MCF 10A (cell line): ENCODE data around the gene SRSF6. TPM values are rescaled to one million over a fixed set of nuclear protein-coding genes. Genes with fewer than 3 reads are reported as not detected.
A peak's percentile ranks its signal among the peaks of the same experiment; 100 is the strongest.

ENCODE experiments used
- Bru-seq: library from RNA; stranded (reverse); fragments of 400-500 nt; gene quantifications from one replicate; lab custom pipeline; 2021; lab: Mats Ljungman, UMichigan
- BruChase-seq, 2 experiments: library from RNA; stranded (reverse); fragments of 400-500 nt; gene quantifications; one replicate each; lab custom pipeline; 2021; lab: Mats Ljungman, UMichigan
- BruUV-seq: library from RNA; stranded (reverse); fragments of 400-500 nt; replicated peaks from 2 replicates; lab custom pipeline; 2021; lab: Mats Ljungman, UMichigan
- CTCF ChIA-PET: fragments of 300-600 bp; sonication (Branson Sonifier 250); formaldehyde crosslinking; extraction: SDS; loops from one replicate; lab custom pipeline; 2021; ENCODE audit warnings: antibody characterized with exemption, inconsistent platforms; lab: Yijun Ruan, JAX
- POLR2A ChIA-PET: fragments of 300-600, 350-650 bp; sonication (Branson Sonifier 250); formaldehyde crosslinking; extraction: SDS; loops from one replicate; lab custom pipeline; 2020; ENCODE audit warnings: antibody characterized with exemption, inconsistent platforms; lab: Yijun Ruan, JAX
- DNase-seq: peaks from one replicate; pipeline ENCODE4 v3.0.0-alpha.2; 2018; ENCODE audit not compliant: unreplicated experiment
- H3K27ac Mint-ChIP-seq: one replicate; pipeline ENCODE4 v1.8.0; 2022; ENCODE audit warnings: mild to moderate bottlenecking, low read depth, mixed read lengths; ENCODE audit not compliant: unreplicated experiment
- H3K27me3 Mint-ChIP-seq: one replicate; pipeline ENCODE4 v1.8.0; 2022; ENCODE audit warnings: mixed read lengths; ENCODE audit not compliant: insufficient read depth, unreplicated experiment
- H3K36me3 Mint-ChIP-seq: one replicate; pipeline ENCODE4 v1.8.0; 2022; ENCODE audit warnings: mild to moderate bottlenecking, moderate library complexity, mixed read lengths; ENCODE audit not compliant: insufficient read depth, unreplicated experiment
- H3K4me1 Mint-ChIP-seq: one replicate; pipeline ENCODE4 v1.8.0; 2022; ENCODE audit warnings: mixed read lengths; ENCODE audit not compliant: insufficient read depth, unreplicated experiment
- H3K4me3 Mint-ChIP-seq: one replicate; pipeline ENCODE4 v1.8.0; 2022; ENCODE audit warnings: mild to moderate bottlenecking, moderate library complexity, mixed read lengths; ENCODE audit not compliant: unreplicated experiment
- H3K9me3 Mint-ChIP-seq: one replicate; pipeline ENCODE4 v1.8.0; 2022; ENCODE audit warnings: mixed read lengths; ENCODE audit not compliant: unreplicated experiment
- intact Hi-C: fragments of 100-400 bp; cut with micrococcal nuclease; formaldehyde crosslinking; loops from 2 replicates; pipeline ENCODE4 v1.14.1; 2022
- long read RNA-seq: library from polyadenylated mRNA; stranded (forward); transcript quantifications from one replicate; pipeline ENCODE4 v2.0.0, GENCODE V29; 2022
- total RNA-seq: library from RNA; stranded (reverse); gene quantifications from 2 replicates; pipeline ENCODE4 v1.2.3, GENCODE V29; 2022
- TF ChIP-seq, protein P1 (sequence below): fragments of 200-600 bp; IDR thresholded peaks from one replicate; pipeline ENCODE4 v1.8.0; 2022; ENCODE audit warnings: antibody characterized with exemption, mild to moderate bottlenecking; ENCODE audit not compliant: unreplicated experiment

The SRSF6 gene
- total RNA-seq (151 and 193 TPM in 2 replicates), Bru-seq, nascent RNA (percentile 100 among the genes with signal in this experiment), BruChase-seq, experiment 1, labeled RNA remaining after a 6-hour chase (percentile 99 among the genes with signal in this experiment), BruChase-seq, experiment 2, labeled RNA remaining after a 2-hour chase (percentile 100 among the genes with signal in this experiment)
- long read RNA-seq, full-length matches to known transcripts, result 75 of 91 reads
- long read RNA-seq, partial matches to known transcripts, result 9 of 91 reads
- long read RNA-seq, other reads (novel, unspliced or antisense), result 7 of 91 reads

DNA sequence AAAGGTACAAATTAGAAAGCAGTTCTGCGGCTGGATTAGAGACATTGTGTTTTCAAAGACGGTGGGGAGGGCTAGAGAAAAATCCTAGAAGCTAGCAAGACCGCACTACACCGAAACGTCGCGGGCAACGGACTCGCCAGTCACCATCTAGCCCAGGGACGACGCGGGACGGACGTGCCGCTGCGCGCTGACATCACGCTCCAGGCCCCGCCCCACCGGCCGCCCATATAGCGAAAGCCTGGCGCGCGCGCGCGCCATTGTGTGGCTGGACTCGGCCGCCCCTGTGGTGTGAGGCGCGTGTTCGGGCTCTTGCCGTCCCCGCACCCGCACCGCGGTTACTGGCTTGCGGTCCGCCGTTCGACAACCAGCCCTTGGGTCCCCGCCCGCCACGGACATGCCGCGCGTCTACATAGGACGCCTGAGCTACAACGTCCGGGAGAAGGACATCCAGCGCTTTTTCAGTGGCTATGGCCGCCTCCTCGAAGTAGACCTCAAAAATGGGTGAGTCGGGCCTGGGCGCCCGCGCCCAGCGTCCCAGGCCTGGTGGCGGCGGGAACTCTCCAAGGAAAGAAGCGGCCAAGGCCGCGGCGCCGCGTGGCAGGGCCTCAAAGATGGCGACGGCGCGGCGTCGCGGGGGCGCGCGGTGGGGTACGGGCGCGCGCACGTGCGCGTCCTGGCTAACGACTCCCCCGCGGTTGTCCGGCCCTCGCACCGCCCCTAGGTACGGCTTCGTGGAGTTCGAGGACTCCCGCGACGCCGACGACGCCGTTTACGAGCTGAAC lies at the start of gene SRSF6:
Gene SRSF6 (plus strand): TSS at position 257 of the 782 bp plus-strand sequence. CDS start 138 bp downstream, at position 395.
- no peaks in the 10 kb centered on the region for H3K9me3 Mint-ChIP-seq
- TSS peak; percentile 51 for BruUV-seq
- intact Hi-C loops, result loop anchor here (5.0 to 10.0 kb wide), 2 partner anchors 54 to 137 kb away; partner anchors contain the start of gene IFT52
- peaks cover 14% of the 10 kb centered on the region for H3K4me1 Mint-ChIP-seq
- H3K4me3 Mint-ChIP-seq, result peak within 1 kb of the TSS; percentile 91
- H3K27ac Mint-ChIP-seq, result peak within 1 kb of the TSS; percentile 99
- TF ChIP-seq, protein P1, sequence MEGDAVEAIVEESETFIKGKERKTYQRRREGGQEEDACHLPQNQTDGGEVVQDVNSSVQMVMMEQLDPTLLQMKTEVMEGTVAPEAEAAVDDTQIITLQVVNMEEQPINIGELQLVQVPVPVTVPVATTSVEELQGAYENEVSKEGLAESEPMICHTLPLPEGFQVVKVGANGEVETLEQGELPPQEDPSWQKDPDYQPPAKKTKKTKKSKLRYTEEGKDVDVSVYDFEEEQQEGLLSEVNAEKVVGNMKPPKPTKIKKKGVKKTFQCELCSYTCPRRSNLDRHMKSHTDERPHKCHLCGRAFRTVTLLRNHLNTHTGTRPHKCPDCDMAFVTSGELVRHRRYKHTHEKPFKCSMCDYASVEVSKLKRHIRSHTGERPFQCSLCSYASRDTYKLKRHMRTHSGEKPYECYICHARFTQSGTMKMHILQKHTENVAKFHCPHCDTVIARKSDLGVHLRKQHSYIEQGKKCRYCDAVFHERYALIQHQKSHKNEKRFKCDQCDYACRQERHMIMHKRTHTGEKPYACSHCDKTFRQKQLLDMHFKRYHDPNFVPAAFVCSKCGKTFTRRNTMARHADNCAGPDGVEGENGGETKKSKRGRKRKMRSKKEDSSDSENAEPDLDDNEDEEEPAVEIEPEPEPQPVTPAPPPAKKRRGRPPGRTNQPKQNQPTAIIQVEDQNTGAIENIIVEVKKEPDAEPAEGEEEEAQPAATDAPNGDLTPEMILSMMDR, result no peak
- DNase-seq, result peak; percentile 93
- peaks cover 16% of the 10 kb centered on the region for H3K27me3 Mint-ChIP-seq
- H3K36me3 Mint-ChIP-seq, result peaks cover 58% of the 10 kb centered on the region
- ChIA-PET CTCF (interaction anchor here (0.5 to 2.3 kb wide), 14 partner anchors 9 to 1765 kb away, joined by 3 to 7 read pairs (median 3); no protein-coding TSS in a partner anchor), POLR2A (interaction anchor here (0.5 to 3.6 kb wide), 65 partner anchors 9 to 1964 kb away, joined by 3 to 52 read pairs (median 4); partner anchors contain the start of genes IFT52, JPH2 and OSER1)

DNA sequence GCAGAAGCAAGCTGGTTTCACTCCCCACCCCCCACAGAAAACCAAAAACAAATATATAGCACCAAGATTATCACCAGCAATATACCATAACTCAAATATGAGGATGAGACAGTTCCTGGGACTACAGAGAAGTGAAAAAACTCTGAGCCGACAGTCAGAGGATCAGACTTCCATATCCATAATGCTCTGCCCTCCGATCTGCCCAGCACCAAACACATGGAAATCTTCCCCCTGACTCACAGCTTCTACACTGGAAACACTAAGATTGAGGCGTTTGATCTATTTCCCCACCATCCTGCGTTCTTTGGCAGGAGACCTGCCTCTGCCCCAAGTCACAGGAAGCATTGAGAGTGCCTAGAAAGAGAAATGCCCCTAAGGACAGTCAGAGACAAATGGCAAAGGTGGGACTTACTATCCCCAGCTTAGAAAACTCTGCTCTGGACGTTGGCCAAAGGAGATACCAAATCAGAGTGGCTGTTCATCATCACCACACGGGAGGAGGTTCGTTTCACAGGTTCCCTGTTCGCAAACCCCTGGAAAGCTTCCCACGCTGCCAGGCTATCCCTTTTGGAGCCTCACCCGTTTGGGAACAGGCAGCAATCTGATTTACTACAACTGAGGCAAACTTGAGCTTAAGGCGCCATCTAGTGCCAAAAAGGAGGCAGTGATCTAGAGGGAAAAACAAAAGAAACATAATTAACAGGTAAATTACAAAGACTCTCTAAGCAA lies 48.7 kb upstream of the SRSF6 start:
- Mint-ChIP-seq H3K9me3 (peaks cover 7% of the 10 kb centered on the region), H3K36me3 (peaks cover 4% of the 10 kb centered on the region), H3K27me3 (peaks cover 38% of the 10 kb centered on the region), H3K4me1 (peaks cover 7% of the 10 kb centered on the region), H3K4me3 (no peak overlapping the region), H3K27ac (no peak overlapping the region)
- POLR2A ChIA-PET, result interaction anchor here (0.7 to 1.2 kb wide), 3 partner anchors 8 to 1885 kb away, joined by 3 to 4 read pairs (median 3); no protein-coding TSS in a partner anchor
- intact Hi-C loops, result loop anchor here (1.0 to 5.0 kb wide), 4 partner anchors 222 to 1712 kb away; partner anchors contain the start of gene PTPRT
- DNase-seq, result peak; percentile 53
- CTCF ChIA-PET, result interaction anchor here (0.5 to 2.5 kb wide), 44 partner anchors 8 to 1994 kb away, joined by 3 to 31 read pairs (median 4); partner anchors contain the start of gene PTPRT
- TF ChIP-seq, protein P1, result peak; percentile 65
- no TSS peak for BruUV-seq

DNA sequence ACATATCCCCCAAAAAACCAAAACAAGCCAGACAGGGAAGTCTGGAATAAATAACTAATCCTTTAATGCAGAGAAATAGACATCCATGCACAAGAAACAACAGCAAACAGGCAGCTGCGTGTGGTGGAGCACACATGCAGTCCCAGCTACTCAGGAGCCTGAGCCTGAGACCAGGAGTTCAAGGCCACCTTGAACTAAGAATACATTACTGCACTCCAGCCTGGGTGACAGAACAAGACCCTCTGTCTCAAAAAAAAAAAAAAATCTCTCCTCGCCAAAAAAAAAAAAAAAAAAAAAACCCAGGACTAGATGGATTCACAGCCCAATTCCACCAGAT lies 48.2 kb upstream of the SRSF6 start:
- TF ChIP-seq, protein P1, result no peak
- ChIA-PET CTCF (interaction anchor here (0.6 to 2.5 kb wide), 31 partner anchors 8 to 1814 kb away, joined by 3 to 31 read pairs (median 4); no protein-coding TSS in a partner anchor), POLR2A (interaction anchor here (0.7 to 1.2 kb wide), 3 partner anchors 9 to 1886 kb away, joined by 3 to 4 read pairs (median 3); no protein-coding TSS in a partner anchor)
- peaks cover 7% of the 10 kb centered on the region for H3K4me1 Mint-ChIP-seq
- peaks cover 7% of the 10 kb centered on the region for H3K9me3 Mint-ChIP-seq
- H3K36me3 Mint-ChIP-seq, result peaks cover 4% of the 10 kb centered on the region
- H3K27ac Mint-ChIP-seq, result no peak overlapping the region
- BruUV-seq, result no TSS peak
- peaks cover 38% of the 10 kb centered on the region for H3K27me3 Mint-ChIP-seq
- intact Hi-C loops, result loop anchor here (1.0 to 5.0 kb wide), 4 partner anchors 222 to 1712 kb away; partner anchors contain the start of gene PTPRT
- no peak overlapping the region for H3K4me3 Mint-ChIP-seq
- no peak for DNase-seq
